OCI-LY3 (cell line): Measurements from ENCODE around the gene UBLCP1.

Experiments used
- CTCF ChIP-seq: fragments of 200-600, 300-600 bp; sonication (generic); IDR thresholded peaks from 2 replicates; pipeline ENCODE4 v1.5.1; 2014; ENCODE audit warnings: antibody characterized with exemption, low read length, low read depth
- EZH2phosphoT487 ChIP-seq: fragments of 200-600 bp; shearing (Covaris generic); IDR thresholded peaks from 2 replicates; pipeline ENCODE4 v1.6.1; 2018; ENCODE audit warnings: antibody characterized with exemption, mixed run types, low read depth

DNA sequence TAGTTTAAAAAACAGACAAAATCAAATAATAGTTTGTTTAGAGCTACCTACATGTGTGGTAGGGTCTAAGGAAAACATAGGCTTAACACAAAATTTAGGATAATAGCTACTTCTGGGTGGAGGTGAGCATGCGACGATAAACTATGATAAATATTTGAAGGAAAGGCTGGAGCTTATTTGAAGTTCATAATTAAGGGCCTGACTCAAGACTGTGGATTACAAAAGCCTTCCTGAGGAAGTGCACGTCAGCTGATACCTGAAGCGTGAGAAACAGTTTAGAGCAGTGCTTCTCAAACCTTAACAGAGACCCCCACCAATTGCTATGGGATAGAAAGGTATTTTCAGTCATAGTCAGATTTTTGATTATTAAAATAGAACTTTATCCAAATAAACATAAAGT, 20.4 kb upstream of the UBLCP1 start:
- TF ChIP-seq EZH2phosphoT487 (no peak), CTCF (no peak)
